PC-9 (cell line): Measurements from ENCODE around the gene DNAH6. TPM values are rescaled to one million over a fixed set of nuclear protein-coding genes. Genes with fewer than 3 reads are reported as not detected.

Experiments used
- BruUV-seq: library from RNA; stranded (reverse); fragments of 400-500 nt; replicated peaks from 2 replicates; lab custom pipeline; 2021; lab: Mats Ljungman, UMichigan
- CTCF ChIA-PET: fragments of 300-600 bp; sonication (Branson Sonifier 250); formaldehyde crosslinking; loops from one replicate; lab custom pipeline; 2022; ENCODE audit warnings: antibody characterized with exemption; lab: Charles Lee
- POLR2A ChIA-PET: fragments of 300-600 bp; sonication (Branson Sonifier 250); formaldehyde crosslinking; loops from one replicate; lab custom pipeline; 2022; ENCODE audit warnings: antibody characterized with exemption; ENCODE audit not compliant: unreplicated experiment; lab: Charles Lee
- DNase-seq, 2 experiments: peaks; one replicate each; pipeline versions ENCODE4 v3.0.0 to v3.0.0-alpha.2; 2015 to 2022; ENCODE audit warnings: mixed read lengths in 1 of 2
- H2AFZ ChIP-seq: fragments of 200-600 bp; sonication (generic); 2 replicates; pipeline ENCODE4 v1.8.1; 2017; ENCODE audit warnings: antibody characterized with exemption
- H3F3A ChIP-seq: fragments of 200-600 bp; sonication (generic); 2 replicates; pipeline ENCODE4 v1.8.1; 2017; ENCODE audit warnings: antibody characterized with exemption, mild to moderate bottlenecking, low read depth; ENCODE audit not compliant: insufficient read depth
- H3K27ac ChIP-seq: fragments of 200-600 bp; sonication (generic); 2 replicates; pipeline ENCODE4 v1.6.1; 2016; ENCODE audit warnings: mixed run types
- H3K27me3 ChIP-seq: fragments of 200-600 bp; sonication (generic); 2 replicates; pipeline ENCODE4 v1.6.1; 2016; ENCODE audit warnings: low read depth, mixed run types; ENCODE audit not compliant: insufficient read depth
- H3K36me3 ChIP-seq: fragments of 200-600 bp; sonication (generic); 2 replicates; pipeline ENCODE4 v1.6.1; 2016; ENCODE audit warnings: low read depth, mixed run types
- H3K4me1 ChIP-seq: fragments of 200-600 bp; sonication (generic); replicated peaks from 2 replicates; pipeline ENCODE4 v1.6.1; 2016; ENCODE audit warnings: mixed run types; ENCODE audit not compliant: insufficient read depth
- H3K4me2 ChIP-seq: fragments of 200-600 bp; sonication (generic); 2 replicates; pipeline ENCODE4 v1.6.1; 2017; ENCODE audit warnings: mixed run types
- H3K4me3 ChIP-seq: fragments of 200-600 bp; sonication (generic); 2 replicates; pipeline ENCODE4 v1.6.1; 2016; ENCODE audit warnings: mixed run types
- H3K79me2 ChIP-seq: fragments of 200-600 bp; sonication (generic); 2 replicates; pipeline ENCODE4 v1.6.1; 2017; ENCODE audit warnings: low read depth, mixed run types
- H3K9me2 ChIP-seq: fragments of 200-600 bp; sonication (generic); 2 replicates; pipeline ENCODE4 v1.8.1; 2017; ENCODE audit warnings: mild to moderate bottlenecking; ENCODE audit not compliant: insufficient read depth
- H3K9me3 ChIP-seq: fragments of 200-600 bp; sonication (generic); 2 replicates; pipeline ENCODE4 v1.8.1; 2016; ENCODE audit warnings: low read depth; ENCODE audit not compliant: insufficient read depth
- H4K20me1 ChIP-seq: fragments of 200-600 bp; sonication (generic); 2 replicates; pipeline ENCODE4 v1.8.1; 2017; ENCODE audit not compliant: insufficient read depth
- EZH2 ChIP-seq: fragments of 200-600 bp; sonication (generic); IDR thresholded peaks from 2 replicates; pipeline ENCODE4 v1.8.0; 2017; ENCODE audit warnings: antibody characterized with exemption, low read depth
- intact Hi-C: fragments of 100-400 bp; cut with micrococcal nuclease; formaldehyde crosslinking; loops from one replicate; pipeline ENCODE4 v1.10.0; 2022; ENCODE audit not compliant: unreplicated experiment
- total RNA-seq: library from RNA; stranded (reverse); gene quantifications from 2 replicates; pipeline ENCODE4 v1.2.3, GENCODE V29; 2021
- TF ChIP-seq, protein P1 (sequence below): fragments of 200-600 bp; sonication (generic); conservative IDR thresholded peaks from 2 replicates; pipeline ENCODE4 v1.6.1; 2017; ENCODE audit warnings: mixed run types, antibody characterized with exemption, mild to moderate bottlenecking, moderate library complexity

DNAH6 gene
- total RNA-seq, 1 experiment from 2014 or later: not detected

DNA sequence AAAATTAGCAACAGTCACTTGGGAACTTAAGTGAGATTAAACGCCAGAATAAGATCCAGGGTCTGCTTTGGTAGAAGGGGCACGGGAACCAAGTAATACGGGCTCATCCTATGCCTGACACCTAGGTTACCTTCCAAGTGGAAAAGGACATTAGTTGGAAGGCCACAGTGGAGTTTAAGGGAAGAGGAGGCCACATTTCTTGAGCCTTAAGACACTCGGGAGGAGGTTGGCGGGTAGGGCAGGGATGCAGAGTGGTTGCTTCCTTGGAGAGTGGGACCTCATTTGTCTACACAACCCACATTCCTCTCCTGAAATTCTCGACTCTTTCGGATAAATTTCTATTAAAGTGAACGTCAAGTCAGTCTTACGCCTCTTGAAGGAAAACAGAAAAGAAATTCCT lies 510 bp upstream of the DNAH6 start:
- intact Hi-C loops: no loop called here
- no peaks in the 10 kb centered on the region for H3K79me2 ChIP-seq
- no peaks in the 10 kb centered on the region for H3K36me3 ChIP-seq
- H3K4me3 ChIP-seq: no peak overlapping the region
- no TSS peak for BruUV-seq
- H4K20me1 ChIP-seq: no peaks in the 10 kb centered on the region
- no peak overlapping the region for H3K4me2 ChIP-seq
- no peaks in the 10 kb centered on the region for H3K4me1 ChIP-seq
- H2AFZ ChIP-seq: no peak overlapping the region
- no peak overlapping the region for H3K27ac ChIP-seq
- ChIA-PET POLR2A (no interaction called here), CTCF (no interaction called here)
- H3K9me3 ChIP-seq: no peaks in the 10 kb centered on the region
- DNase-seq: no peak
- TF ChIP-seq, protein P1, sequence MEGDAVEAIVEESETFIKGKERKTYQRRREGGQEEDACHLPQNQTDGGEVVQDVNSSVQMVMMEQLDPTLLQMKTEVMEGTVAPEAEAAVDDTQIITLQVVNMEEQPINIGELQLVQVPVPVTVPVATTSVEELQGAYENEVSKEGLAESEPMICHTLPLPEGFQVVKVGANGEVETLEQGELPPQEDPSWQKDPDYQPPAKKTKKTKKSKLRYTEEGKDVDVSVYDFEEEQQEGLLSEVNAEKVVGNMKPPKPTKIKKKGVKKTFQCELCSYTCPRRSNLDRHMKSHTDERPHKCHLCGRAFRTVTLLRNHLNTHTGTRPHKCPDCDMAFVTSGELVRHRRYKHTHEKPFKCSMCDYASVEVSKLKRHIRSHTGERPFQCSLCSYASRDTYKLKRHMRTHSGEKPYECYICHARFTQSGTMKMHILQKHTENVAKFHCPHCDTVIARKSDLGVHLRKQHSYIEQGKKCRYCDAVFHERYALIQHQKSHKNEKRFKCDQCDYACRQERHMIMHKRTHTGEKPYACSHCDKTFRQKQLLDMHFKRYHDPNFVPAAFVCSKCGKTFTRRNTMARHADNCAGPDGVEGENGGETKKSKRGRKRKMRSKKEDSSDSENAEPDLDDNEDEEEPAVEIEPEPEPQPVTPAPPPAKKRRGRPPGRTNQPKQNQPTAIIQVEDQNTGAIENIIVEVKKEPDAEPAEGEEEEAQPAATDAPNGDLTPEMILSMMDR: no peak
- no peak for TF ChIP-seq EZH2
- H3K27me3 ChIP-seq: peaks cover 33% of the 10 kb centered on the region
- no peaks in the 10 kb centered on the region for H3F3A ChIP-seq
- no peaks in the 10 kb centered on the region for H3K9me2 ChIP-seq

DNA sequence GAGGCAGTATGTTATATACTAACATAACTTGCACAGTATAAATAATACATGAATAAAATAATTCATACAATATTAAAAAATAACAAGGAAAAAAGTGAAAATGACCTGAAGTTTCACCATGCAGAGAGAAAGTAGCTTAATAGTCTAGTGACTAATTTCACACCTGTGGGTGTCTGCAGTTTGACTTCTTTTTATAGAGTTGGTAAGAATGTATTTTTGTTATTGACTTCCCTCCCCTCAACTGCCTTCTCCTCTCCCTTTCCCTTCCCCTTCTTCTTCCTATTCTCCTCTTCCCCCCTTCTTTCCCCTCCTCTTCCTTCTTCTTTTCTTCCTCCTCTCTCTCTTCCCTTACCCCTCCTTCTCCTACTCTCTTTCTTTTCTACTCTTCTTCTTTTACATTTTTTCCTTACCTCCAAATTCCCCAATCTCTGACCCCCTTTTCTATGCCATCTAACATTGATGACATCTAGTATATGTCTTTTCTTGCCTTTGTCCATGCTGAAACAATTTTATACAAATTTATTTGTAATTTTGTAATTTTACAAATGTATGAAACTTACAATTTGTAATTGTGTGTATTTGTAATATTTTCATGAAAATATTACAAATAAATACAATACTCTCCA lies 3.1 kb downstream of the DNAH6 start:
- no peak for DNase-seq
- no peak for TF ChIP-seq EZH2
- TF ChIP-seq, protein P1: no peak
- Histone ChIP-seq H2AFZ (no peak overlapping the region), H3K4me1 (no peaks in the 10 kb centered on the region), H4K20me1 (no peaks in the 10 kb centered on the region), H3K9me2 (no peaks in the 10 kb centered on the region), H3K36me3 (no peaks in the 10 kb centered on the region), H3F3A (no peaks in the 10 kb centered on the region), H3K4me2 (no peak overlapping the region), H3K27me3 (peaks cover 33% of the 10 kb centered on the region), H3K27ac (no peak overlapping the region), H3K4me3 (no peak overlapping the region), H3K79me2 (no peaks in the 10 kb centered on the region), H3K9me3 (no peaks in the 10 kb centered on the region)
- intact Hi-C loops: no loop called here
- BruUV-seq: no TSS peak
- ChIA-PET CTCF (no interaction called here), POLR2A (no interaction called here)

DNA sequence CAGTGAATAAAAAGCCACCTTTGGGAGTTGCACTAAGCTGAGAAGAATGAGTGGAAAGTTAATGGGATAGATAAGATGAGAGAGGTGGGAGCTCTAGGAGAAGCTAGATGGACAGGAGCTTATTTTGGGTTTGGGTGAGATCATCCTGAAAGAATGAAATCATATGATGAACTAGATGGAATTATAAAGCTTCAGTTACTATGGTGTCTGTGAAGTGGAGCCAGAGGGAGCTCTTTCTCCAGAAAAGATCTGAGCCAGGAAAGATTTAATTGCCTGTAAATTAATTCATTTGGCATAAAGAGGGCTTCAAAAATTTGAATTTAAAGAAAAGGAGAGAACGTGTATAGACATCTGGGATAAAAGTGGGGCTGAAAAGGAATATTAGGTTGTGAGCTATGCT lies 10.3 kb downstream of the DNAH6 start:
- no peak for DNase-seq
- Histone ChIP-seq H4K20me1 (no peaks in the 10 kb centered on the region), H3K27me3 (peaks cover 13% of the 10 kb centered on the region; the same call in 1 of the 2 replicates), H3K9me2 (no peaks in the 10 kb centered on the region; the same call in 1 of the 2 replicates), H3K4me2 (no peak overlapping the region), H3K79me2 (no peaks in the 10 kb centered on the region), H3K27ac (no peak overlapping the region), H3K36me3 (no peaks in the 10 kb centered on the region), H2AFZ (no peak overlapping the region), H3K9me3 (no peaks in the 10 kb centered on the region), H3K4me1 (no peaks in the 10 kb centered on the region), H3F3A (no peaks in the 10 kb centered on the region), H3K4me3 (no peak overlapping the region)
- no TSS peak for BruUV-seq
- intact Hi-C loops: no loop called here
- POLR2A ChIA-PET: no interaction called here
- TF ChIP-seq, protein P1: no peak
- TF ChIP-seq EZH2: no peak
- CTCF ChIA-PET: no interaction called here
